GM21717 (cell line): ENCODE data around the gene INO80C.
"Not testable (repeated sequence)": the region's sequence is repeated elsewhere in the genome, so short reads cannot be mapped to it uniquely, and the experiment has no call there.

Experiments used
- ATAC-seq: cut with Tn5 transposase; IDR thresholded peaks from one replicate; pipeline ENCODE4 v1.9.1; 2021; ENCODE audit warnings: mild to moderate bottlenecking, moderate library complexity; ENCODE audit not compliant: unreplicated experiment

The INO80C gene

DNA sequence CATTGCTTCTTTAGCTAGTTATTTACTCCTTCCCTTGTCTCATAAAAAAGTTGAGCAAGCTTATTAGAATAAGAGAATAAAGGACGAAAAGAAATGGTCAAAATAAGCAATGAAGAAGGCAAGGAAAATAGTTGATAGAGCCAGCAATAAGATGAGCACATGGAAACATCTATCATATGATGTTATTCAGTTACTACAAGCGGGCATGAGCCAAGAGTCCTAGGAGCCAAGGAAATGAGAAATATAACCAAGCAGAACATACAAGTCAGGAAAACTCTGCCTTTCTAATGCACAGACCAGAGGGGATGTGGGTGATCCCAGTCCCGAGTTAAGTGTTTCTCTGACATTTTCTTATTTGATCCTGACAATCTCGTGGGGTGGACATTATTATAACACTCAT lies 33.9 kb downstream of the INO80C start:
- ATAC-seq: no peak

DNA sequence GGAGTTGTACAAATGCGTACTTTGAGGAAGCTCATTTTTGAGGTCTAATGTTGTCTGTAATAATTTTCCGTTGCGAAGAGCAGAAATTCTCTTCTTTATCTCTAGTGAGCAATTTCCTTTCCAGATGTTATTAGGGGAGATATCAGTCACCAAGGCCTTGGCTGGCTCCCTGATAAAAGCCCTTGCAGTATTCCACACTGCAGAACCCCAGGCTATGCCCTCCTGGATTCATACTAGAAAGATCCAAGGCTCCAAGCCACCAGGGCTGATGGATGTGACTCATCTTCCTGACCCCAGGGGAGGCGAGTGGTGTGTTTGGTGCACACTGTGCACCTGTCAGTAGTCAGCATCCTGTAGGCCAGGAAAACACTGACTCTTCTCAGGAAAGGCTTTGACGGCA lies 34.7 kb downstream of the INO80C start:
- ATAC-seq: no peak

DNA sequence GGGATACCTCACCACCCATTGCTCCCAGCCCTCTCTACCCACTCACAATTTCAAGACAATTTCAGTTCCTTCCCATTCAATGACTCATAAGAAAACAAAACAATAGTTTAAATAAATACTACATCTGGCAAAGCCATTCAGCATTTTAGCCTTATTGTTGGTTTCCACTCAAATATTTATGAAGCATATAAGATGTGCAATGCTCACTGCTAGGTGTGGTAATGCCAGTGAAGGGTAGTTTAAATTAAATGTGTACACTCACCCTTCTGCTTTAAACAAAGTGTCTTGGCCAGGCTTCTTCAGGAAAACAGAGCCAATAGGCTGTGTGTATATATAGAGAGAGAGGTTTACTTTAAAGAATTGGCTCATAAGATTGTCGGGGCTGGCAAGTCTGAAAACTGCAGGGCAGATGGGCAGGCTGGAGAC lies 37.0 kb downstream of the INO80C start:
- ATAC-seq: no peak

DNA sequence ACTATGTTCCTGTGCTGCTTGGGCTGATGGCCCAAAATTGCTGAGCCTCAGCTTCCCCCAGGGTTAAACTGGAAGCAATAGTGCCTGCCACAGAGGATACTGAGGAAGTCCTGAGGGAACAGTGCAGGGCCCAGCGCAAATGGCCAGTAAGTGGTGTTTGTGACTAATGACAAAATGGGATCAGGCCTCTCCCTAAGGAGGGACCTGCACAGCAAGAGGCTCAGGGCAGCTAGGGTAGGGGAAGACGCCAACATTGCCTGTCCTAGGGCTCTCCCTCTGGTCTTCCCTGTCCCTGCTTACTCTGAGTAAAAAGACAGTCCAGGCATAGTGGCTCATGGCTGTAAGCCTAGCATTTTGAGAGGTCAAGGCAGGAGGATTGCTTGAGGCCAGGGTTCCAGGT lies 37.8 kb downstream of the INO80C start:
- ATAC-seq: no peak

DNA sequence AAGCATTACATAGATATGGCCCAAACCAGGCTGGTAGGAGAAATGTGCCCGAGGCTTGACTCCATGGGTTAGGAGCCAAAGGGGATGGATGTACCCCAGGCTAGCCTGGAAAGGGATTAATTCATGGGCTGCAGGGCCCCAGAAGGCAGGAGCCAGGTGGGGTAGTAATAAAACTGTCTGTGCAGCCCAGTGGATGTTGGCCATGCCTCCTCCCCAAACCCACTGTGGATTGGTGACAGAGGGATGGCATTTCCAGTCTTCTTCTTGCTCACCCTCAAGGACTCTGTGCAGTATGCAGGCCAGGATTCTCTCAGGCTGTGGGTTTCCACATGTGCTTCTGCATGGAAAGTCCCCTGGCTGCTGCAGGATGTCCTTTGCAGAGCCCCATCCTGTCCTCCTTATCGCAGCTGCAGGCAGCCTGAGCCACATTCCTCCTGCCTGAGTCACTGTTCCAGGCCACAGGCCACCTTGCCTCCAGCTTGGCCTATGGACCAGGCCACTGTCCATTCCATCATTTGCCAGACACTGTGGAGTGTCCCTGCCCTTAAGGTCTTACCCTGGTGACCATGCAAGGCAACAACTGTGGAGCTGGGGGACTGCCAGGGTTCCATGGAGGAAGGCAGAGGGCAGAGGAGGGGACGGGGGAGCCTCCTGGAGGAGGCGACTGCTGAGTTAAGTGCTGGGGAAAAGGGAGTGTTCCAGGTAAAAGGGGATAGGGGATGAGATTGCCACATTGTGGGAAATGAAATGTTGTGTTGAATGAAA lies 38.9 kb downstream of the INO80C start:
- no peak for ATAC-seq

DNA sequence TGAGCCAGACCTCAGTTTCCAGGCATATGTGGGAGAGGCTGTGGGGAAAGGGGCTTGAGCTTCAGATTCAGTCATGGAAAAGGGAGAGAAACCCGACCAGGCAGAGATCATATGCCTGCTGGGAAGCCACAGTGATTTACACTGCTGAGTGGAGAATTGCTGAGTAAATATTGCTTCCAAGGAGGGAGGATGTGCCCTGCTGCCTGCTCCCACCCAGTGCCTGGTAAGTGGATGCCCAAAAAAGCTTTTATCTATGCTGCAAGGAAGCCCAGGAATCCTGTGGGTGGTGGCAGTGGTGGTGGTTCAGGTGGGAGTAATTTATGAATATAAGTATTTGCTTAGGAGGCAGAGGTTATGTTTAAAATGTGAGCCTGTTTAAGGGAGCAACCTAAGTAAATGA lies 39.5 kb downstream of the INO80C start:
- ATAC-seq: no peak

DNA sequence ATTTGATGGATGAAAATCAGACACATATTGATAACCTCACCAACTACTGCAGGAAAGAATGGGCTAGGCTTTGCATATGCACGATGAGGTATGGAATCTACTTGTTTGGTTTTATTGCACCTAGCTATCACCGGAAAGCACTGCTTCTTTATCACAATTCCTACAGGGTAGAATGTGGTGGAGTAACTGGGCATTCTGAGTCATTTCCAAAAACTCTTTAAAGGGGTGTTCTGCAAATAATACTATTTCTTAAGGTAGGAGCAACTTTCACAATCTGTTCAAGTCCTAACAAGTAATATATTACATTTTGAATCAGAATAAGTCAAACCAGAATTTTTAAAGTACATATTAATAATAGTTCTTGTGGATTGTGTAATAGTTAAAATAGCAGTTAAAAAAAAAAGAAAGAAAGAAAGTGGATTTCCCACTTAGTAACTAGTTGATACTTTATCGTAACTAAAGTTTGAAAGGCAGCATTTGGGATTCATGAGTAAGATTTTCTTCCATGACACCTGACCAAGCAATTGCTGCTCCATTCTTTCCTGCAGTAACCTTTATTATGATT lies 40.5 kb downstream of the INO80C start:
- no peak for ATAC-seq

DNA sequence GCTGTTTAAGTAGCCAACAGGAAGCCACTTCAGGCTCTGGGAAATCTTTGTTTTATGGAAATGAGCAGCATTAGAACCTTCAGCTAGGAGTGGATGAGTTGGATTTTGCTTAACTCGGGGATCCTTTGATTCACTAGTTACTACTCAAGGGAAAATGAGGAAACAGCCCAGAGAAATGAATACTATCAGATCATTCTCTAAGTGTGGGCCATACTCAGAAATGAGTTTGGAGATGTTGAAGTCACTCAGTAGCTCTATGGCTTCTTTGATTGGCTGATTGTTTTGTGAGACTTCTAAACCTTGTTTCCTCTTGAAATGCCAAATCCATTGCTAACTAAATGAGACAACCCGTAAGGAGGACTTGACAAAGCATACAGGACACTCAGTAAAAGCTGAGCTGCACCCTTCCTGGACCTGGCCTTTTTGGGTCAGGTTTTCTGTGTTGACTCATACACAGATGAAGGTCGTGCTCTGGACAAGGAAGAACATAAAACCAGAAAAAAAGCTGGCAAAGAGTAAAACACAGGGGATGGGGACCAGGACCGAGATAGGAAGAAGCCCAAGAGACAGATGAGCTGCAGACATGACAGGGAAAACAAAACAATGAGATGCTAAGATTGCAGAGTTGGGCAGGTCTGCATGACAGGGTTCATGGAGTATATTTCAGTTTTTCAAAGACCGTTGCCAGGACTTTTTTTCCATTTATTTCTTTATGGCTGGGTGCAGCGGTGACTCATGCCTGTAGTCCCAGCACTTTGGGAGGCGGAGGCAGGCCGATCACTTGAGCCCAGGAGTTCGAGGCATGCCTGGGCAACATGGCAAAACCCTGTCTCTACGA lies 41.6 kb downstream of the INO80C start:
- no peak for ATAC-seq

DNA sequence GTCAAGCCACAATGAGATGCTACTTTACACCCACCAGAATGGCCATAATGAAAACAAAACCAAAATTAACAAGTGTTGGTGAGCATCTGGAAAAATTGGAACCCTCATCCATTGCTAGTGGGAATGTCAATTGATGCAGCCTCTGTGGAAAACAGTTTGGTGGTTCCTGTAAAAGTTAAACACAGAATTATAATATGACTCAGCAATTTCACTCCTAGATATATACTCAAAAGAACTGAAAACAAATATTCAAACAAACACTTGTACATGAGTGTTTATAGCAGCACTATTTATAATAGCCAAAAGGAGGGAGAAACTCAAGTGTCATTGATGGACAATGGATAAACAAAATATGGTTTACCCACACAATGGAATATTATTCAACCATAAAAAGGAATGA lies 43.0 kb downstream of the INO80C start:
- ATAC-seq: no peak

DNA sequence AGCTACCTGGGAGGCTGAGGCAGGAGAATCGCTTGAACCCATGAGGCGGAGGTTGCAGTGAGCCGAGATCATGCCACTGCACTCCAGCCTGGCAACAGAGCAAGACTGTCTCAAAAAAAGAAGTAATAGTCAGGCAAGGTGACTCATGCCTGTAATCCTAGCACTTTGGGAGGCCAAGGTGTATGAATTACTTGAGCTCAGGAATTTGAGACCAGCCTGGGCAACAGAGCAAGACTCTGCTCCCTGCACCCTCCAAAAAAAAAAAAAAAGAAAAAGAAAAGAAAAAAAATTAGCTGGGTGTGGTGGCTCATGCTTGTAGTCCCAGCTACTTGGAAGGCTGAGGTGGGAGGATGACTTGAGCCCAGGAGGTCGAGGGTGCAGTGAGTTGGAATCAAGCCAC lies 44.7 kb downstream of the INO80C start:
- ATAC-seq: not testable (repeated sequence)

DNA sequence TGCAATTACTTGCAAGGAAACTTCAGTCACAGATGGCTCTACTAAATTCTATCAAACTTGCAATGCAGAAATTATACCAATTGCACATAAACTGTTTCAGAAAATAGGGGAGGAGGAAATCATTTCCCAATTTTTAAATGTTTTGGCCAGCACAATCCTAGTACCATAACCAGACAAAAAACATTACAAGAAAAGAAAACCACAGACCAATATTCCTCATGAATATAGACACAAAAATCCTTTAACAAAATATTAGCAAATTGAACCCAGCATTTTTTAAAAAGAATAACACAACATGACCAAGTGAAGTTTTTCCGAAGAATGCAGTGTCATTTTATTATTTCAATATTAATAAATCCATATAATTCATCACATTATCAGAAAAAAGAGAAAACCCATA lies 45.8 kb downstream of the INO80C start:
- no peak for ATAC-seq

DNA sequence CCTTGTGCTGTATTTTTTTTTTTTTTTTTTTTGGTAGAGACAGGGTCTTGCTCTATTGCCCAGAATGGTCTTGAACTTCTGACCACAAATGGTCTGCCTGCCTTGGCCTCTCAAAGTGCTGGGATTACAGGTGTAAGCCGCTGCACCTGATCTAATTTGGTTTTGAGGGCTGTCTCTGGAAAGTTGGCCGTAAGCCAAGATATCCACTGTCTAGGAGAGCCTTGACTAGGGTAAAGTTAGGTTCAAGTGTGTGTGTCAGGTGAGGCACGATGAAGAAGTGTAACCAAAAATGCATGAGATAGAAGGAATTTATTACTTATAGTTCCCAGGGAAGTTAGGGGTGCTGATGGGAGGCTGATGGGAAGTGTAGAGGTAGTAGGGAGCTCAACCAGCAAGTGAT lies 46.7 kb downstream of the INO80C start:
- no peak for ATAC-seq

DNA sequence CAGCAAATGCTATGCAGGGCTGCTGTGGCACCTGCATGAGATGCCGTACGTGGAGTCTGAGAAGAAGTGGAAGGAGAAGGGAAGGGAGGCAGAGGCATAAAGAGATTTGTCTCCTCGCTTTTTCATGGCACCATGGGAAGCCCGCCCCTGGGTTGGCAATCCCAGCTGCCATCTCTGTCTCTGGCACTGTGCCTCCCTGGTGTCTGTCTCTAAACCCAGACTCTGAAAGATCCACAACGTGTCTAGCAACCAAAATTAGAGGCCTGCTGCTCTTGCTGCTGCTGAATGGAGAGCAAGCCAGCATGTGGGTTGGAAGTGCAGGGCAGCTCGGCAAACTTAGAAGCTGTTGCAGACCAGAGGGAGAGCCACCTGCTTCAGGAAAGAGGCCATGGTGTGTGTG lies 53.1 kb downstream of the INO80C start:
- no peak for ATAC-seq

DNA sequence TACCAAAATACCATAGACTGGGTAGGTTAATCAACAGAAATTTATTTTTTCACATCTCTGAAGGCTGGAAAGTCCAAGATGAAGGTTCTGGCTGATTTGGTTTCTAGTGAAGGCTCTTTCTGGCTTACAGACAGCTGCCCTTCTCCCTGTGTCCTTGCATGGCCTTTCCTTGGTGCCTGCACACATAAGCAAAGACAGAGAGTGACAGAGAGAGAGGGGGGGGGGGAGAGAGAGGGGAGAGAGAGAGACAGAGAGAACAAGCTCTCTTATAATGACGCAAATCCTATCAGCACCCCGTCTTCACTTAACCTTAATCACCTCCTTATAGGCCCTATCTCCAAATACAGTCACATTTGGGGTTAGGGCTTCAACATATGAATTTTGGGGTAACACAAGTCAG lies 53.9 kb downstream of the INO80C start:
- no peak for ATAC-seq

DNA sequence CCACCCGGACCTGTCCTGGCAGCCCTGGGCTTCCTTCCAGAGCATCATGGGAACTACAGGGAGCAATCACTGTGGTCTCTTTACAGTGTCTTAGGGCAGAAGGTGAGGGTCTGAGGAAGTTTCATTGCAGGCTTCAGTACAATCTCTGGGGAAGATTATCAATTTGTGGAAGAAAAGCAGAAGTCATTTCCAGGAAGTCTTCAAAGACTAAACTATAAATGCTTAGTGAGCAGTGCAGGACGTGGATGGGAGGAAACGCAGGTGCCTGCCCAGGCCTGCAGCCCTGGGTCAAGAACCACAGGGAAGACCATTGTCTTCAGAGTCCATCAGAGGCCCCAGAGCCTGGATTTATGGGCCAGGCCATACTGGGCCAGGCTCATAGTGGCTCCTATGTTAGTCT lies 54.3 kb downstream of the INO80C start:
- ATAC-seq: no peak

DNA sequence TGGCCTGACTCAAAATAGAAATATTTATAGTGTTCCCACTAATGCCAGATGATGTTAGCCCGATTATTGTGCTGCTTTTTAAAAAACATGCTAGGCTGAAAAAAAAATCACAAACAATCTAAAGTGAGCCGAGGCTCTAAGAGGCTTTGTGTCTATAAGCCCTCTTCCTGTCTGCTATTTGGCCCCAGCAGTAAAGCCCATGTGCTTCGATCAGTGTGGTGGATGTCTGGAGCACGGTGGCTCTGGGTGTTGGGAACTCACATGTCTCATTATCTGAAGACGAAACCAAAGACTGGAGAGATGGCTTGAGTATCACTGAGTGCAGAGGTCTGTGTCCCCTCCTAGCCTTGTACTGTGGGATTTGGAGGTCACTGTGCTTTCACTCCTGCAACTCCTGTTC lies 55.1 kb downstream of the INO80C start:
- ATAC-seq: no peak

DNA sequence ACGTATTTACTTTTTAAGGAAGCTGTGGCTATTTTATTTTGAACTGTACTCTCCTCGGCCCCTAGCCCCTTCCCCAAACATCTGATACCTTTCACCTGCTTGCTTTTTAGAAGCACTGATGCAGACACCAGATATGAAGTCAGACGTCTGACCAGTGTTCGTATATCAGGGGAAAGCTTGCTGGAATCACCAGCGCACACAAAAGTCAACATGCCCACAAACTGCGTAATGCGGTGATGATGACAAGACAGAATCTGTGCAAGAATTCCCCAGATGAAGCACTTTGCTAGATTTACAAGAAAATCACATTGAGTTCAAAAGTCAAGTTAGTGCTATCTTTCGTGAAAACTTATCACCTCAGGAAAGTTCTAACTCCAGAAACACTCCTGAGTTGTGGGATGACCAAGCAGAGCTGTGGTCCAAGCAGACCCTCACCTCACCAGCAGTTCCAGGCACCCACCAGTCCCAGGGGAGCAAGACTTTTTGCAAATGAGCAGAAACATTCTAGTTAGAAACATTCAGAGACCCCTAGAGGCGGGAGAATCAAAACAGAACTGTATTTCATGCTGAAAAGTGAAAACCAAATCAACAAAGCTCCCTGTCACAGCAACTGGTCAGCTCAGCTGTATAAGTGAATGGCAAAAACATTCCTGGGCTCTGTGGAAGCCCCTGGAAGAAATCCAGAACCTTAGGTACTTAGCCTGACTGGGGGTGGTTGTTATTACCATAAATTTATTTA lies 55.7 kb downstream of the INO80C start:
- no peak for ATAC-seq

DNA sequence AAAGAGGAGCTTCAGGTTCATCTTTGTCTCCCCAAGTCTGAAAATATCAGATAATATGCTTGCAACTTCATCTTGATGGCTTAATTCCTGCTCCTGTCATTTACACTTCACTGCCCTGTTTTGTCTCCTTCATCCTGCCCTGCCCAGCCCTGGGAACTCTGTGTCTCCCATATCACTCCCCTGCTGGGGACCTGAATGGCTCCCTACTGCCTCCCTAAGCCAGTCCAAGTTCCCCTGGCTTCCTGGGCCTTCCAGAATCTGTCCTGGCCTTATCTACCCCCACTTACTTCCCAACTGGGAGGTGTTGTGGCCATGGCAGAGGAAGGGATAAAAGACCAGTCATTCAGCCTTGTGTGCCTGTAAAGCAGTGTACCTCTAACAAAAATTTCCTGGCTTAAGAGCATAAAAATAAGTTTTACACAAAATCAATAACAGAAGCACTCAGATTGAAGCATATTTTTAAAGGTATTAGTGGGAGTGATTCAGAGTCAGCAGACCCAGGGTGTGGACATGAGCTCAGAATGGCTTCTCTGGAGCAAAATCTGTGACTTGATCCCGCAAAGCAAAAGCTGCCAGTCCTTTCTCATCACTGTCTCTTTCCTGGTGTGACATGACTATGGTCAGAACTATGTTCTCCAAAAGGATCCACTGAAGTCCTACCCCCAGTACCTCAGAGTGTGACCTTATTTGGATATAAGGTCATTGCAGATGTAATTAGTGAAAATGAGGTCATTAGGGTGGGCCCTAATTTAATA lies 59.1 kb downstream of the INO80C start:
- no peak for ATAC-seq

DNA sequence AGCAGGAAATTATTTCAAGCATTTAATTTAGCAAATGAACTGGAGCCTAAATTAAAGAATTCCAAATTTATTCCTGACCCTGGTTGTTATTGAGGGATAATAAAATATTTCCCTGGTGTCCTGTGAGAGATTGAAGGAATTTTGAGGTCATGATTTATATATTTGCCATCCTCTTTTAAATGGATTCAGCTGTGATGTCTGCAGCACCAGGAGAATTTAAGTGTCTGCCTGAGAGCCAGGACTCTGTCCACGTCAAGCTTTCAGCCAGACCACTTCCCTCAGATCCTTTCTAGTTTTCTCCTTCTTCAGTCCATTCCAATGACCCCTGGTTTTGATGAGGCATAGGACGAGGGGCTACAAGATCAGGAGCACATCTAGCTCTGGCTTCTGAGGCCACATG lies 59.9 kb downstream of the INO80C start:
- ATAC-seq: no peak

DNA sequence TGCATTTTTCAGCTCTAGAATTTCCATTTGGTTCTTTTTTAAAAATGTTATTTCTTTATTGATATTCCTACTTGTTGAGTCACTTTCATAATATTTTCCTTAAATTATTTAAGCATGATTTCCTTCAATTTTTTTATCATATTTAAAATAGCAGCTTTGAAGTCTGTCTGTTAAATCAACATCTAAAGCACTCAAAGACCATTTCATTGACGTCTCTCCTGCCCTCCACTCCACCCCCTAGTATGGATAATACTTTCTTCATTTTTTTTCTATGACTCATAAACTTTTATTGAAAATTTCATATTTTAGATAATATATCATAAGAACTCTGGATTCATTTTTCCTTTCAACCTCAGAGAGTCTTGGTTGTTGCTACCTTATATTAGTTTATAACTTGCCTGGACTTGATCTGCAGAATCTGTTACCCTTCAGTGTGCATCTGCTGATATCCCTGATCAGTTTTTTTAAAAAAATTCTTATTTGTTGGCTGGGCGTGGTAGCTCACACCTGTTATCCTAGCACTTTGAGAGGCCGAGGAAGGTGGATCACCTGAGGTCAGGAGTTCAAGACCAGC lies 61.6 kb downstream of the INO80C start:
- ATAC-seq: no peak
